Measurements from ENCODE around the gene POLR3B.

The POLR3B gene

DNA sequence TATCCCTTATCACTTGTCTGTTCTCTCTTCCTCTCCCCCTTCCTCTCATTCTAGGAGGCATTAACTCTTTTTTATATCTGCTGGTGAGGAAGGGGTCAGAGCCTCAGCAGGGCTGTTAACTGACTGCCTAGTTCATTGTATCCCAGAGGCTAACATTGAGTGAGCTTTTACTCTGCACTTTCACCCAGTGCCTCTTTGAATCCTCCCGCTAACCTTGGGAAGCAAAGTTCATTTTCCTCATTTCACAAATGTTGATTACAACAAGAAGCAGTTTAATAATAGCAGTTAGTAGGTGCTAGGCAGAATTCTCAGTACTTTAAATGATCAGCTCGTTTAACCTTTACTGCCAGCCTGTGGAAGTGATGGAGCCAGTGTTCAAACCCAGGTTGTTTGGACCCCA lies 75.5 kb downstream of the POLR3B start:
- Histone ChIP-seq H3K9ac (ENCODE audit: low read depth, low read length) (no peak overlapping the region), H3K4me1 (ENCODE audit: control insufficient read depth, insufficient read depth, low read length) (no peaks in the 10 kb centered on the region), H3K36me3 (ENCODE audit: control insufficient read depth, insufficient read depth, low read length) (peaks cover 27% of the 10 kb centered on the region)

DNA sequence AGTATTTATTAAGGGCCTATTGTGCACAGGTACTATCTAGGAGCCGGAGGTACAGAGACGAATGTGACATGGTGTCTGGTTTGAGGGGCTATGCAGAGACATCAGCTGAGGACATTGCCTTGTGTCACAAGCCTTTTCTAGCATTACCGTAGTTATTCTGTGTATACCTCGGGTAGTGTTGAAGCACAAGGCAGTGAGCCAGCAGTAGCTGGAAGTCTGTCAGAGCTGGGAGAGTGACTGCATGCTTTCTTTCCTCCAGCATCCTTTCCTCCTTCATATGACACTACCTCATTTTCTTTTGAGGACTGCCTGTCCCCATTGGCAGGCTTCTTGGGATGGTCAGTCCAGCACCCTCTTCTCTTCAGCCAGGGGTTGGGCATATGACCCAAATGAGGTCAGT lies 77.0 kb downstream of the POLR3B start:
- Histone ChIP-seq H3K4me3 (ENCODE audit: low read depth, low read length) (no peak overlapping the region), H3K27me3 (ENCODE audit: control insufficient read depth, insufficient read depth, low read length) (no peaks in the 10 kb centered on the region), H3K27ac (ENCODE audit: low read depth, low read length) (no peak overlapping the region), H3K9me3 (ENCODE audit: control insufficient read depth, insufficient read depth, low read length) (no peaks in the 10 kb centered on the region), H3K9ac (ENCODE audit: low read depth, low read length) (no peak overlapping the region), H3K4me1 (ENCODE audit: control insufficient read depth, insufficient read depth, low read length) (no peaks in the 10 kb centered on the region), H3K36me3 (ENCODE audit: control insufficient read depth, insufficient read depth, low read length) (peaks cover 34% of the 10 kb centered on the region)

More for the DNA sequence above, 75.5 kb downstream of the POLR3B start:
- Histone ChIP-seq H3K9me3 (ENCODE audit: control insufficient read depth, insufficient read depth, low read length) (no peaks in the 10 kb centered on the region), H3K4me3 (ENCODE audit: low read depth, low read length) (no peak overlapping the region), H3K27ac (ENCODE audit: low read depth, low read length) (no peak overlapping the region), H3K27me3 (ENCODE audit: control insufficient read depth, insufficient read depth, low read length) (no peaks in the 10 kb centered on the region)

DNA sequence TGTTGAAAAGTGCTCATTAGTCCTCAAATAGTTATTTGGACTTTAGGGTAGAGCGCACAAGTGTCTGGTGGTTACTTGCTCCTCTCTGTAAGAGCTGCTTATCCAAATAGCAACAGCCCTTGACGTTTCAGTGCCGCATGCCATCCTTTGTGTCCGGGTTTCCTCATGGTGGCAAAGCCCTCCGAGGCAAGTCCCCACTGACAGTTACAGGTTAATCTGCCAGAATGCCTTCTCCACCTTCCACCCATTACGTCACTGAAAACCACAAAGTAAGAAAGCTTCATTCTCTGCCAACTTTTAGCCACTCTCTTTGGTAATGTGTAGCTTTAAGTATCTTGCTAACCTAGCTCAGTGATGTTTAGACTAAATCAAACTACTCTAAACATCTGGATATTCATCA lies 78.6 kb downstream of the POLR3B start:
- Histone ChIP-seq H3K36me3 (ENCODE audit: control insufficient read depth, insufficient read depth, low read length) (peaks cover 39% of the 10 kb centered on the region), H3K4me1 (ENCODE audit: control insufficient read depth, insufficient read depth, low read length) (no peaks in the 10 kb centered on the region), H3K4me3 (ENCODE audit: low read depth, low read length) (no peak overlapping the region), H3K27me3 (ENCODE audit: control insufficient read depth, insufficient read depth, low read length) (no peaks in the 10 kb centered on the region), H3K27ac (ENCODE audit: low read depth, low read length) (no peak overlapping the region), H3K9ac (ENCODE audit: low read depth, low read length) (no peak overlapping the region), H3K9me3 (ENCODE audit: control insufficient read depth, insufficient read depth, low read length) (no peaks in the 10 kb centered on the region)

DNA sequence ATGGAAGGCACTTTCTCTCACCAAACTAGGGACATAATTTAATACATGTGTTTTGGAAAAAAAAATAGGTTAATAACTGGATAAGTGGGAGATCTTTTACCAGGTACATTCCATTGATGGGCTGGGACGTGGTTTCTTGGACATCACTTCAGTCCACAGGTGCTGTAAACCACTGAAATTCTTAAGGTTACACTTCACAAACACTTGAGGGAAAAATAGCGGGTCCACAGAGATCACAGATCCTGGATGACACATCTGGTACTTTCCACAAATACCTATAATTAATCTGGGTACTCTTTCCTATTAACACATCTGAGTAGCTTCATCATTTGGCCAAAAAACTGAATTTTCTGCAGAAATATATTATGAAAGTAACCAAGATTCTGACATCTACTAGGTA lies 85.0 kb downstream of the POLR3B start:
- Histone ChIP-seq H3K9ac (ENCODE audit: low read depth, low read length) (no peak overlapping the region), H3K4me3 (ENCODE audit: low read depth, low read length) (no peak overlapping the region), H3K27me3 (ENCODE audit: control insufficient read depth, insufficient read depth, low read length) (no peaks in the 10 kb centered on the region), H3K36me3 (ENCODE audit: control insufficient read depth, insufficient read depth, low read length) (peaks cover 28% of the 10 kb centered on the region), H3K4me1 (ENCODE audit: control insufficient read depth, insufficient read depth, low read length) (no peaks in the 10 kb centered on the region), H3K27ac (ENCODE audit: low read depth, low read length) (no peak overlapping the region), H3K9me3 (ENCODE audit: control insufficient read depth, insufficient read depth, low read length) (no peaks in the 10 kb centered on the region)

- no peaks in the 10 kb centered on the region for H3K9me3 ChIP-seq (ENCODE audit: control insufficient read depth, insufficient read depth, low read length)
- H3K4me3 ChIP-seq (ENCODE audit: low read depth, low read length), result no peak overlapping the region
- no peak overlapping the region for H3K9ac ChIP-seq (ENCODE audit: low read depth, low read length)
- H3K36me3 ChIP-seq (ENCODE audit: control insufficient read depth, insufficient read depth, low read length), result peaks cover 16% of the 10 kb centered on the region
- H3K27ac ChIP-seq (ENCODE audit: low read depth, low read length), result no peak overlapping the region
- H3K4me1 ChIP-seq (ENCODE audit: control insufficient read depth, insufficient read depth, low read length), result no peaks in the 10 kb centered on the region
- H3K27me3 ChIP-seq (ENCODE audit: control insufficient read depth, insufficient read depth, low read length), result no peaks in the 10 kb centered on the region
Observed at GRCh38 chr12:106445053-106445452, 87.5 kb downstream of the POLR3B start.

GRCh38 chr12:106445959-106446358 lies 88.4 kb downstream of the POLR3B start:
- Histone ChIP-seq H3K4me1 (ENCODE audit: control insufficient read depth, insufficient read depth, low read length) (0 out of 2 replicates have a peak, but pooled peaks cover 1% of the 10 kb centered on the region), H3K9ac (ENCODE audit: low read depth, low read length) (no peak overlapping the region), H3K36me3 (ENCODE audit: control insufficient read depth, insufficient read depth, low read length) (peaks cover 12% of the 10 kb centered on the region), H3K4me3 (ENCODE audit: low read depth, low read length) (no peak overlapping the region), H3K27me3 (ENCODE audit: control insufficient read depth, insufficient read depth, low read length) (no peaks in the 10 kb centered on the region), H3K27ac (ENCODE audit: low read depth, low read length) (no peak overlapping the region), H3K9me3 (ENCODE audit: control insufficient read depth, insufficient read depth, low read length) (no peaks in the 10 kb centered on the region)

DNA sequence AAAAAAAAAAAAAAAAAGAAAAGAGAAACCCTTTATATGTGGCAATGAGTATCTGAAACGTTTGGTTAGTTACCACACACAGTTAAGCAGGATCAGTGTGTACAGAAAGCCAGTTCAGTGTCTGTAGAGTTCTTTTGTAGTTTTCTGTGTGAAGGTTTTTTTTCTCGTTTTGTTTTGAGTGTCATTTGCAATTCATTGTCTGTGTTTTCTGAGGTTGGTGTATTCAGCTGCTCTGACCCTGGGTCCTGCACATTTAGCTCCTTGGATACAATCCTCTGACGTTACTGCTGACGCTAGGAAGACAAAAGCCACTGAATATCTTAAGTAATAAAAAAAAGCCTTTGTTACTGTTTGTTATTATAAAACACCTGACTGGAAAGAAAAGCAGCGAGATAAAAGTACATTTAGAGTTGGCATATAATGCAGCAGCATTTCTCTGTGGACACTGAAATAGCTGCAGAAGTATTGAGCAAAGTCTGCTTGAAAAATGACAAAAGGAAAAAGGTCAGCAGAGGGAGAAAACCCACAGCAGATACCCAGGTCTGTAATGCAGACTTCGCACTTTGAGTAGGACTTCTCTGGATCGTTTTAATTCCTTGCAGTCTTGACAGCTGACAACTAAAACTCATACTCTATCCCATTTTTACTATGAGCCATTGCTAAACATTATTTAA lies 89.0 kb downstream of the POLR3B start:
- no peaks in the 10 kb centered on the region for H3K27me3 ChIP-seq (ENCODE audit: control insufficient read depth, insufficient read depth, low read length)
- peaks cover 6% of the 10 kb centered on the region; the same call in 1 of the 2 replicates for H3K4me1 ChIP-seq (ENCODE audit: control insufficient read depth, insufficient read depth, low read length)
- H3K9ac ChIP-seq (ENCODE audit: low read depth, low read length), result no peak overlapping the region
- H3K27ac ChIP-seq (ENCODE audit: low read depth, low read length), result no peak overlapping the region
- no peaks in the 10 kb centered on the region for H3K9me3 ChIP-seq (ENCODE audit: control insufficient read depth, insufficient read depth, low read length)
- peaks cover 8% of the 10 kb centered on the region for H3K36me3 ChIP-seq (ENCODE audit: control insufficient read depth, insufficient read depth, low read length)
- H3K4me3 ChIP-seq (ENCODE audit: low read depth, low read length), result no peak overlapping the region

DNA sequence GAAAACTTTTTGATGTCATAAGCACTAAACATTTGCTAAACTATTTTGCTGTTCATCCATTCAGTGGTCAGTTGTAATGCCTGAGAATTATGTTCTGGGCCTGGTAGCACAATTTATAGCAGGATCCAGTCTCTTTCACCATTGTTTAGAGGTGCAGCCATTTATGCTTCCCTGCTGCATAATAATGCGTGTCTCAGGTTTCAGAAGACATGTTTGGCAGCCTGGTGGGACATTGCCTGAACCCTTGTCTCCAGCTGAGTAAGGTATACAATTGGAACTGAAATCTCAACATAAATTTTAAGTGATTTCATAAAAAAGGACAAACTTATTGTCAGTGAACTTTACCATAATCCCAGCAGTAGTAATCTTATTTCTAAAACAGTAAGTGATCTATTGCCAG lies 94.8 kb downstream of the POLR3B start:
- H3K4me3 ChIP-seq (ENCODE audit: low read depth, low read length), result no peak overlapping the region
- H3K27me3 ChIP-seq (ENCODE audit: control insufficient read depth, insufficient read depth, low read length), result no peaks in the 10 kb centered on the region
- H3K9ac ChIP-seq (ENCODE audit: low read depth, low read length), result no peak overlapping the region
- H3K27ac ChIP-seq (ENCODE audit: low read depth, low read length), result no peak overlapping the region
- peaks cover 14% of the 10 kb centered on the region; the same call in 1 of the 2 replicates for H3K4me1 ChIP-seq (ENCODE audit: control insufficient read depth, insufficient read depth, low read length)
- peaks cover 10% of the 10 kb centered on the region; the same call in 1 of the 2 replicates for H3K36me3 ChIP-seq (ENCODE audit: control insufficient read depth, insufficient read depth, low read length)
- no peaks in the 10 kb centered on the region for H3K9me3 ChIP-seq (ENCODE audit: control insufficient read depth, insufficient read depth, low read length)

- H3K4me3 ChIP-seq (ENCODE audit: low read depth, low read length), result no peak overlapping the region
- H3K9ac ChIP-seq (ENCODE audit: low read depth, low read length), result no peak overlapping the region
- no peaks in the 10 kb centered on the region for H3K9me3 ChIP-seq (ENCODE audit: control insufficient read depth, insufficient read depth, low read length)
- H3K36me3 ChIP-seq (ENCODE audit: control insufficient read depth, insufficient read depth, low read length), result peaks cover 14% of the 10 kb centered on the region
- peaks cover 14% of the 10 kb centered on the region; the same call in 1 of the 2 replicates for H3K4me1 ChIP-seq (ENCODE audit: control insufficient read depth, insufficient read depth, low read length)
- H3K27me3 ChIP-seq (ENCODE audit: control insufficient read depth, insufficient read depth, low read length), result no peaks in the 10 kb centered on the region
- no peak overlapping the region for H3K27ac ChIP-seq (ENCODE audit: low read depth, low read length)
Observed at GRCh38 chr12:106455111-106455510, 97.6 kb downstream of the POLR3B start.

DNA sequence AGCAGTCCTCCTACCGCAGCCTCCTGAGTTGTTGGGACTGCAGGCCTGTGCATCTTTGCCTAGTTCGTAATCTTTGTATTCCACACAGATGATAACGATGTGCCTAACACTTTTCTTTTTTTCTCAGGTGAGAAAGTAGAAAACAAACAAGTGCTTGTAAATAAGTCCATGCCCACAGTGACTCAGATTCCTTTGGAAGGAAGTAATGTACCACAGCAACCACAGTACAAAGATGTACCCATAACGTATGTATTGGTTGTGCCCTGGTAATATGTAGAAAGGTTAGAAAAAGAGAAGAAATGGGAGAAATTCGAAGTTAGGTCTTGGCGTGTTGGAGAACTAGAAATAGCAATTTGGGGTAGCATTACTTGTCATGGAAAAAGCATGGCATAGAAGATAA lies 101.6 kb downstream of the POLR3B start:
- Histone ChIP-seq H3K4me1 (ENCODE audit: control insufficient read depth, insufficient read depth, low read length) (no peaks in the 10 kb centered on the region), H3K27me3 (ENCODE audit: control insufficient read depth, insufficient read depth, low read length) (no peaks in the 10 kb centered on the region), H3K4me3 (ENCODE audit: low read depth, low read length) (no peak overlapping the region), H3K9me3 (ENCODE audit: control insufficient read depth, insufficient read depth, low read length) (no peaks in the 10 kb centered on the region), H3K9ac (ENCODE audit: low read depth, low read length) (no peak overlapping the region), H3K36me3 (ENCODE audit: control insufficient read depth, insufficient read depth, low read length) (peaks cover 14% of the 10 kb centered on the region), H3K27ac (ENCODE audit: low read depth, low read length) (no peak overlapping the region)

GRCh38 chr12:106459534-106459933 lies 102.0 kb downstream of the POLR3B start:
- Histone ChIP-seq H3K27me3 (ENCODE audit: control insufficient read depth, insufficient read depth, low read length) (no peaks in the 10 kb centered on the region), H3K36me3 (ENCODE audit: control insufficient read depth, insufficient read depth, low read length) (peaks cover 13% of the 10 kb centered on the region), H3K4me1 (ENCODE audit: control insufficient read depth, insufficient read depth, low read length) (no peaks in the 10 kb centered on the region), H3K4me3 (ENCODE audit: low read depth, low read length) (no peak overlapping the region), H3K27ac (ENCODE audit: low read depth, low read length) (no peak overlapping the region), H3K9ac (ENCODE audit: low read depth, low read length) (no peak overlapping the region), H3K9me3 (ENCODE audit: control insufficient read depth, insufficient read depth, low read length) (no peaks in the 10 kb centered on the region)
